Activated CD8-positive, alpha-beta memory T cell treated with anti-CD3 and anti-CD28 coated beads for 24 hours (primary cell): ENCODE data around the gene RUNDC3A.
A peak's percentile ranks its signal among the peaks of the same experiment; 100 is the strongest.
"Not testable (repeated sequence)": the region's sequence is repeated elsewhere in the genome, so short reads cannot be mapped to it uniquely, and the experiment has no call there.

Experiments used
- DNase-seq: peaks from one replicate; pipeline ENCODE4 v3.0.0-alpha.2; 2020

The RUNDC3A gene

GRCh38 chr17:44321246-44322120 lies 13.1 kb downstream of the RUNDC3A start:
- no peak for DNase-seq

DNA sequence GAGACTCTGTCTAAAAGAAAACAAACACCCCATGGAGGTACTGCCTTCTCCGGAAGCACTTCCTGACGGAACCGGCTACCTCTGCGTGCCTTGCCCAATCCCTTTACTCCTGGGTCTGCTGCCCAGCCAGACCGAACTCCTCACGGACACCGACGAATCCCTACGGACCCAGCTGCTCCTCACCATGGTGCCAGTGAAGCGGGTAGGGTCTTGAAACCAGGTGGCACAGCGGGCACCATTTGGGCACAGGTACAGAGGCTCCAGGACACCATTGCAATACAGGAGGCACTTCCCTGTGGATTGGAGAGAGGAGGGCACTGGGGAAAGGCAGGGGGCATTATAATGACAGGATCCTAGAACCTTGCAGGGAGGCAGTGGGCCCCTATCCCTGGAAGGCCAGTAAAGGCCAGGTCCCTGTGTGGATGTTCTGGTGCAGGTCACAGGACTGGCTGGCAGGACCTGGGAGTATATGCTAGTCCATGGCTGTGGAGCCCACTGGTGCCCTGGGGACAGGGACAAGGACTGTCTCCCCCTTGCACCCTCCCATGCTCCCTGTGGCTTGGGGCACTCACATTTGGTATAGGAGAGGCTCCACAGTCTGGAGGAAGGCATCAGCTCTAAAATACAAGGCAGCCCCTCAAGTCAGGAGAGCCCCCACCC lies 14.0 kb downstream of the RUNDC3A start:
- DNase-seq, result no peak

DNA sequence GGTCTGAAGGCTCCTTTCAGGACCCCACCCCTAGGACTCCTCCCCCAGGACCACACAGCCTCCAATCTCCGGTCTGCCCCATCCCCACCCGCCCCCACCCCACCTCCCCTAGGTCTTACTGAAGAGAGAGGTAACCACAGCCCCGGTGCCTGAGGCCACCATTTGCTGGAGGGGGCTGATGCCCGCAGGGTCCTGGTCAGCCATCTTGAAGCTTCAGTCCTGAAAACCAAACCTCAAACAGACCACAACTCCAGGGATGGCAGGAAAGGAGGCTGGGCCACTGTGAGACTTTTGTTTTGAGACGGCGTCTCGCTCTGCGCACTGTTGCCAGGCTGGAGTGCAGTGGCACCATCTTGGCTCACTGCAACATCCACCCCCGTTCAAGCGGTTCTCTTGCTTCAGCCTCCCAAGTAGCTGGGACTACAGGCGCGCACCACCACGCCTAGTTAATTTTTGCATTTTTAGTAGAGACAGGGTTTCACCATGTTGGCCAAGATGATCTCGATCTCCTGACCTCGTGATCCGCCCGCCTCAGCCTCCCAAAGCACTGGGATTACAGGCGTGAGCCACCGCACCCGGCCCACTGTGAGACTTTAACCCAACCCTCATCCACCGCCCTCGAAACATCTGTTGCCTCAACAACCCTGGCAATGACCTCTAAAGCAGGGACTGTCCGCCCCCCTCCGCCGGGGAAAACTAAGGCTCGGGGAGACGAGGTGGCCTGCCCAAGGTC lies 15.1 kb downstream of the RUNDC3A start:
- no peak for DNase-seq

DNA sequence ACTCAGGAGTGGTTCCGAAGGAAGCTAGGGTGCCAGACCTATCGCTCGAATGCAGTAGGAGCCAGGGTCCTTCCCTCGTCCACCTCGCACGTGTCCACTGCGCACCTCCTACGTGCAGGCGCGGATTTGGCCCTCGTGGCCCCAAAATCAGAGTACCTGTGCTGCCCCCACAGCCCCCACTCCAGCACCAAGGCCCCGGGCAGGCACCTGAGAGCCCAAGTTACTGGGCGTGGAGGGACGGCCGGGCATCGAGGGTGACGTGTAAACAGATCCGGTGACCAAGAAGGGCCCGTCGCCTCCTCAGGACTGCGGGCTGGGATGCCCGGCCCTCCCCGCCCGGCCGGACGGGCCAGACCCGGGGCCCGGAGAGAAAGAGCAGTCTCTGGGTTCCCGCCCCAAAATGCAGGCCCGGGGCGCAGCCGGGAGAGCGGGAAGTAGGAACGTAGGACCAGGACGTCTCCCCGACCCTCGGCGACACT lies 15.7 kb downstream of the RUNDC3A start:
- peak; percentile 74 for DNase-seq

- DNase-seq, result peak; percentile 99
Measured at GRCh38 chr17:44324571-44325275, 16.3 kb downstream of the RUNDC3A start, which contains the start of gene SLC25A39. Gene SLC25A39, minus strand, starts transcription at chr17:44324823. Its CDS starts 1,261 bp downstream, at chr17:44323562.

DNA sequence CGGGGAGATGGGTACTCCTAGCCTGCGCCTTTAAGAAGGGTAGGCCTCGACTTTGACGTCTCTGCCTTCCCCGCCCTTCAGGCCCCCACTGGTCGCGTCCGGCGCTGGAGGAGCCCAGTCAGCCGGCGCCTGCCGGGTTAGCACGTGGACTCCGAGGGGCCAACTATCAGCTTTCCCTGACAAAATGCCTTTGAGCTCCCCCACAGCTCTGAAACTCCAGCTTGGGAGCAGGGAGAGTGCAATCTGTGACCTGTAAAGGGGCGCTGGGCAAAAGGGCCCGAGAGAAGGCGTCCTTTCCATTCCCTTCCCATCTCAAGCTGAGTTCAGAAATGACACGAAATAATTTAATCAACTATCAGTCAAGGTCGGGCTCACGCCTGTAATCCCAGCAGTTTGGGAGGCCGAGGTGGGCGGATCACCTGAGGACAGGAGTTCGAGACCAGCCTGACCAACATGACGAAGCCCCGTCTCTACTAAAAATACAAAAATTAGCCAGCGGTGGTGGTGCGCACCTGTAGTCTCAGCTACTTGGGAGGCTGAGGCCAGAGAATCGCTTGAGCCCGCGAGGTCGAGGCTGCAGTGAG lies 18.6 kb downstream of the RUNDC3A start:
- DNase-seq, result peak; percentile 94

DNA sequence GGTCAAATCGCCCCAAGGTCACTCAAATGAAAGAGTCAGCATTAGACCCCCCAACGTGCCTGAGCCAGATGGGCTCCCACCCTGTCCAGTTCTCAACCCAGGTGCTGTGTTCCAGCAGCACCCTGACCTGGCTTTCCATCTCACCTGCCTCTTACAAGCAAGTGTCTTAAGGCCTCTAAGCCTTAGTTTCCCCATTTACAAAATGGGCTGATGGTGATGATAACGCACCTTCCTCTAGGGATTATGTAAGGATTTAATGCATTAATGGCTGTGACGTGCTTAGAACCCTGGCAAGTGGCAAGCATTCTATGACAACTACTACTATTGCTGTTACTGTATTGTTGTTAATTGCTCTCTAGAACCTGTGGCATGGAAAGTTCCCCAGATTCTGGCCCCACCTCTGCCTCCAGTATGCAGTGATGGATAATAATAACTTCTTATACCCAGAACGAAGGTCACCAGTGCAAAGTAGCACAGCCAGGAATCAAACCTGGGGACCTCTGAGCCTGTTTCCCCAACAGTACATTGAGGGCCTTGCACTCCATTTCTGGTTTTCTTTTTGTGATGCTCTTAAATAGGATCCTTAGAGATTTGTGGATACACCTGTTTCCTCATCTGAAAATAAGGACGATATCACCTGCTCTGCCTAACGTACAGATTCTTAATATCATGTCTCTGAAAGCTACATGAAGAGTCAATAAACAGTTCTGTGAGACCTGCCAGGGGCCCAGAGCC lies 19.5 kb downstream of the RUNDC3A start:
- no peak for DNase-seq

DNA sequence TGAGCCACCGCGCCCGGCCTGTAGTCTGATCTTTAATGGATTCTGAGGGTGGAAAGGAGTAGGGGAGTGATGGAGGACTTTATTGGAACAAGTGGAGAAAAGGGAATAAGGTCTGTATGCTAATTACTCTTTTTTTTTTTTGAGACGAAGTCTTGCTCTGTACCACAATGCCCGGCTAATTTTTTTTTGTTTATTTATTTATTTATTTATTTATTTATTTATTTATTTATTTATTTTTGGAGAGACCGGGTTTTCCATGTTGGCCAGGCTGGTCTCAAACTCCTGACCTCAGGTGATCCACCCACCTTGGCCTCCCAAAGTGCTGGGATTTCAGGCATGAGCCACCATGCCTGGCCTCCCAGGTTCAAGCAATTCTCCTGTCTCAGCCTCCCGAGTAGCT lies 21.1 kb downstream of the RUNDC3A start:
- DNase-seq, result not testable (repeated sequence)

DNA sequence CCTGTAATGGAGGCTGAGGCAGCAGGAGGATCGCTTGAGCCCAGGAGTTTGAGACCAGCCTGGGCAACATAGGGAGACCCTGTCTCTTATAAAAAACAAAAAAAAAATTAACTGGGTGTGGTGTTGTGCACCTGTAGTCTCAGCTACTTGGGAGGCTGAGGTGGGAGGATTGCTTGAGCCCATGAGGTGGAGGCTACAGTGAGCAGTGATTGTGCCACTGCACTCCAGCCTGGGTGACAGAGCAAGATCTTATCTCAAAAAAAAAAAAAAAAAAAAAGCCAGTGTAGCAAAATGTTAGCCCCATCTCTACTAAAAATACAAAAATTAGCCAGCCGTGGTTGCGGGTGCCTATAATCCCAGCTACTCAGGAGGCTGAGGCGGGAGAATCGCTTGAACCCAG lies 21.9 kb downstream of the RUNDC3A start:
- DNase-seq, result not testable (repeated sequence)

DNA sequence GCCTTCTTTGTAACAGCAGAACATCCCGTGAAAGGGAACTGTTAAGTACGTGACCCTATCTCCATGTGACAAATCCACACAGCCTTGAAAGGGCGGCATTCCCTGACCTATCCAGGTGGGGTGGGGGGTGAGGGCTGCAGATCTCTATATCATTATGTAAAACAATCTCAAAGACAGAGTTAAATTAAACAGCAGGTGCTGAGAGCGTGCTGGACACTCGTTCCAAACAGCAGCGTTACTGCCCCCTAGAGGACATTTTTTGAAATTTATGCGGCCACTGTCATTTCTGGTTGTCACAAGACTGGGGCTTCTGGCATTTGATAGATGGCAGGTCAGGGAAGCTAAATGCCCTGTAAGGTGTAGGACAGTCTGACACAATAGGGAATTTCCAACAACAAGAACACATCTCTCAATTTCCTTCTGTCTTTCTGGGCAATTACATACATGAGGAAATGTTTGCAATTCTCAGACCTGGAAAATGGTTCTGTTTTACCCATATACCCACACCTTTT lies 22.9 kb downstream of the RUNDC3A start:
- DNase-seq, result peak; percentile 83

GRCh38 chr17:44333371-44333770 lies 25.0 kb downstream of the RUNDC3A start:
- DNase-seq, result no peak

- DNase-seq, result no peak
Measured at GRCh38 chr17:44334315-44334714, 25.9 kb downstream of the RUNDC3A start.

DNA sequence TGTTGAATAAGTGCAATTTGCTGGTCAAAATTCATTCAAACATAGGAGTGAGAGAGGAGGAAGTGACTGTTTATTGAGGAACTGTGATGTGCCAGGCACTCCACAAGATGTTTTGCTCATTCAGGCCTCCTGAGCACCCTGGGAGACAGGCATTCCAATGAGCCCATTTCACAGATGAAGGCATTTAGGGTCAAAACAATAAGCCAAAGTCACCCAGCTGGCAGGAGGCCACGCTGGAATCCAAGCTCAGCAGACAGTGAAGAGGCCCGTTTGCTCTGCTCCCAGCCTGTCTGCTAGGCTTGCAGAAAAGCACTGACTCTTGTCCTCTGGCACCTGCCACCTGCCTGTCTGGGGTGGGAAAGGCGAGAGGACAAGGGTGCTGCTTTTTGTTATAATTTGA lies 26.3 kb downstream of the RUNDC3A start:
- DNase-seq, result no peak

- DNase-seq, result no peak
Measured at GRCh38 chr17:44335564-44335963, 27.2 kb downstream of the RUNDC3A start.

DNA sequence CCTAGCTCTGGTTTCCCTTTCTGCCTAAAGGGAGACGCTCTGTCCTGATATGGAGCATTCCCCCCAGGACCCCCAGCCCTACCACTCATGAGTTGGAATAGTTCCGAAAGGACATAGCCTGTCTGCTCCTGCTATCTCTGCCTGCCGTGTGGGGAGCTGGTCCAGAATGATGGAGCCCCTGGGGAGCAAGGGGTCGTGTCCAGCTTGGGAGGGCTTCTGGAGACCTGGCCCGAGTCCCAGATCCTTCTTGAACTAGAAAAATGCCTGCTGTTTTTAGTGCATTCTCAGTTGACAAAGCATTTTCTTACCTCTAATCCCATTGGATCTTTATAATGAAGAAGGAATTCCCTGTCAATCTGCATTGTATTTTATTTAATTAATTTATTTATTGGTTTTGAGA lies 27.6 kb downstream of the RUNDC3A start:
- no peak for DNase-seq

DNA sequence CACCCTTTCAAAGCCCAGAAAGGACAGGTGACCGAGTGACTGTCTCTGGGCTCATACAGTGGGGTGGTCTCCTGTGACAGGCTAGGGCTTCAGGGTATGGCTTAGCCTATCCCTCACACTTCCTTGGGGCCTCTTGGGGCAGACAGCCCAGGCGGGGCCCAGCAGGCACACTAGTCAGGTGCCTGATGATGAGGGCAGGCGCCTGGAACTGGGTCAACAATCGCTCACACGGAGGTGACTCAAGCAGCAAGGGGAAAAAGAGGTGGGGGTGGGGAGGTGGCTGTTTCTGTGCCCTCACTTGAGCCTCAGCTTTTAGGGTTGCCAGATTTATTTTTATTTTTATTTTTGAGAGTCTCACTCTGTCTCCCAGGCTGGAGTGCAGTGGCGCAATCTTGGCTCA lies 30.3 kb downstream of the RUNDC3A start:
- DNase-seq, result no peak

GRCh38 chr17:44340553-44340952 lies 32.2 kb downstream of the RUNDC3A start:
- not testable (repeated sequence) for DNase-seq

DNA sequence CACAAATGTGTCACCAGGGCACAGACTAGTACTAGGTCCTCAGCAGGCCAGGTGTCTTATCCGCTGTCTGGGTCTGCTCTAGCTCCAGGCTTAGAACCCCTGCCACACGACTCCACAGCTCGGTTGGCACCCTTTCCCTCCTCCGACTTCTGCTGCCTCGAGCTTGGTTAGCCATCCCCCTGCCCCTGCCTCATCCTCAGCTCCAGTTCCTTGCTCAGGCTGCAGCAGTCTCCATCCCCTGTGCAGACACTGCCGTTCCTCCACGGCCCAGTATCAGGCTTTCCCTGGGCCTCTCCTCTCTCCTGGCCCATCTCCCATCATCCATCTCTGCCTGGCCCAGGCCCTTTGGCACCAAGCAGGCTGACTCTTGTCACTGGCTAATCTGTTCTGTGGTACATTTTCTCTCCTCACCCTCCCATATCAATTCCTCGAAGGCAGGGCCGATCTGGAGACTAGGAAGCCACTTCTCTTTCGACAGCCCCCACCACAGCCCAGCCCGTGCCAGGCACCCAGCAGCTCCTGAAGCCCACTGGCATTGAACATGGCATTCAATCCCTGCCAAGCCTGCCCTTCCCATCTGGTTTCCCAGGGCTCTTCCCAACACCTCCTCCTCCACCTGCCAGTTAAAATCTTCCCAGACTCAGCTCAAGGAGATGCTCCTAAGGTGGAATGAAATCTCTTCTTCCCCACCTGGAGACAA lies 35.3 kb downstream of the RUNDC3A start:
- DNase-seq, result no peak

DNA sequence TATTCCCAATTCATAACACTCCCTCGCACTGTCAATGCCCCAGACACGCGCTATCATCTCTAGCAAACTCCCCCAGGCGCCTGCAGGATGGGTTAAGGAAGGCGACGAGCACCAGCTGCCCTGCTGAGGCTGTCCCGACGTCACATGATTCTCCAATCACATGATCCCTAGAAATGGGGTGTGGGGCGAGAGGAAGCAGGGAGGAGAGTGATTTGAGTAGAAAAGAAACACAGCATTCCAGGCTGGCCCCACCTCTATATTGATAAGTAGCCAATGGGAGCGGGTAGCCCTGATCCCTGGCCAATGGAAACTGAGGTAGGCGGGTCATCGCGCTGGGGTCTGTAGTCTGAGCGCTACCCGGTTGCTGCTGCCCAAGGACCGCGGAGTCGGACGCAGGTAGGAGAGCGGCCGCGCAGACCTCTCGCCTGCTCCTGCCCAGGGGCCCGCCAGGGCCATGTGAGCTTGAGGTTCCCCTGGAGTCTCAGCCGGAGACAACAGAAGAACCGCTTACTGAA lies 36.6 kb downstream of the RUNDC3A start, which contains the start of gene GRN:
Gene GRN (plus strand): TSS at position 364 of the 515 bp plus-strand sequence. CDS start 3,863 bp downstream, outside the sequence.
- DNase-seq, result peak; percentile 91

GRCh38 chr17:44345454-44346026 lies 37.1 kb downstream of the RUNDC3A start:
- peak; percentile 81 for DNase-seq
